GM18858 (cell line): ENCODE measurements around the gene BRAT1.
"Not testable (repeated sequence)": the region's sequence is repeated elsewhere in the genome, so short reads cannot be mapped to it uniquely, and the experiment has no call there.

Experiments used
- ATAC-seq: cut with Tn5 transposase; IDR thresholded peaks from one replicate; pipeline ENCODE4 v1.9.1; 2021; ENCODE audit not compliant: unreplicated experiment

BRAT1 gene

GRCh38 chr7:2539031-2539911, 16.1 kb downstream of the BRAT1 start:
- ATAC-seq = no peak

GRCh38 chr7:2537981-2538851, 17.1 kb downstream of the BRAT1 start:
- no peak for ATAC-seq

GRCh38 chr7:2535872-2536627, 19.3 kb downstream of the BRAT1 start:
- not testable (repeated sequence) for ATAC-seq

- ATAC-seq = not testable (repeated sequence)
These were observed 21.1 kb downstream of the BRAT1 start for GRCh38 chr7:2534214-2534613.

- ATAC-seq = not testable (repeated sequence)
These were observed 21.8 kb downstream of the BRAT1 start for GRCh38 chr7:2533566-2533965.

GRCh38 chr7:2532816-2533215, 22.5 kb downstream of the BRAT1 start:
- ATAC-seq = not testable (repeated sequence)

GRCh38 chr7:2532199-2532772, 23.0 kb downstream of the BRAT1 start:
- ATAC-seq = not testable (repeated sequence)

- ATAC-seq = not testable (repeated sequence)
These were observed 23.6 kb downstream of the BRAT1 start for GRCh38 chr7:2531796-2532110.

GRCh38 chr7:2530994-2531795, 24.1 kb downstream of the BRAT1 start:
- not testable (repeated sequence) for ATAC-seq

GRCh38 chr7:2530071-2530987, 25.0 kb downstream of the BRAT1 start:
- ATAC-seq = no peak

- ATAC-seq = no peak
These were observed 25.9 kb downstream of the BRAT1 start for GRCh38 chr7:2529161-2530070.

- no peak for ATAC-seq
These were observed 26.7 kb downstream of the BRAT1 start for GRCh38 chr7:2528481-2529095.

GRCh38 chr7:2527505-2528467, 27.5 kb downstream of the BRAT1 start:
- ATAC-seq = no peak

GRCh38 chr7:2526659-2527504, 28.4 kb downstream of the BRAT1 start:
- no peak for ATAC-seq
